Measurements from ENCODE around the gene ALG14.

The ALG14 gene

GRCh38 chr1:95072532-95073419 lies at the start of gene ALG14:
ALG14 (minus strand) TSS chr1:95072951; CDS start chr1:95072898, 53 bp downstream.
- DNase-seq (ENCODE audit: extremely low read depth, low read depth): peak; percentile 87
- peak within 1 kb of the TSS; percentile 70 for H3K4me3 ChIP-seq (replicated peaks; ENCODE audit: low read depth, low read length)
- no peak for TF ChIP-seq CTCF (IDR thresholded peaks at IDR 0.05; ENCODE audit: low read depth, low read length, missing control alignments)

DNA sequence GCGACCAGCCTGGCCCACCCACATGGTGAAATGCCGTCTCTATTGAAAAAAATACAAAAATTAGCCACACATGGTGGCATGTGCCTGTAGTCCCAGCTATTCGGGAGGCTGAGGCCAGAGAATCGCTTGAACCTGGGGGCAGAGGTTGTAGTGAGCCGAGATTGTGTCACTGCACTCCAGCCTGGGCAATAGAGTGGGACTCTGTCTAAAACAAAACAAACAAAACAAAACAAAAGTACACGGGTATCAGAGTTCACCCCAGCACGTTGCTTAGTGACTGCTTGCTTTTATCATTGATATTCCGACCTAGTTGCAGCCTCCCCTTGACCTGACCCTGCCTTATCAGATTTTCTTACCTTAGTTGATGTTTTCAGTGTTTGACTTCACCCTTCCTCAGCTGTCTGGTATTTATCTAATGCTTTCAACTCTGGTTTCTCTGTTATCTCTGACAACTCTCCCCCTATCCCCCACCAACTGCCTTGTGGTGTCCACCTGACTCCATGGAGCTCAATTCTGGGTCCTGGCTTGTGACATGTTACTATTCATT lies 49.5 kb upstream of the ALG14 start:
- no peak for DNase-seq (ENCODE audit: extremely low read depth, low read depth)
- H3K4me3 ChIP-seq (replicated peaks; ENCODE audit: low read depth, low read length): no peak overlapping the region
- TF ChIP-seq CTCF (IDR thresholded peaks at IDR 0.05; ENCODE audit: low read depth, low read length, missing control alignments): no peak

GRCh38 chr1:95119273-95119672 lies 46.5 kb upstream of the ALG14 start:
- H3K4me3 ChIP-seq (replicated peaks; ENCODE audit: low read depth, low read length): no peak overlapping the region
- no peak for DNase-seq (ENCODE audit: extremely low read depth, low read depth)
- TF ChIP-seq CTCF (IDR thresholded peaks at IDR 0.05; ENCODE audit: low read depth, low read length, missing control alignments): no peak

GRCh38 chr1:95118710-95119109 lies 46.0 kb upstream of the ALG14 start:
- H3K4me3 ChIP-seq (replicated peaks; ENCODE audit: low read depth, low read length): no peak overlapping the region
- no peak for DNase-seq (ENCODE audit: extremely low read depth, low read depth)
- no peak for TF ChIP-seq CTCF (IDR thresholded peaks at IDR 0.05; ENCODE audit: low read depth, low read length, missing control alignments)

DNA sequence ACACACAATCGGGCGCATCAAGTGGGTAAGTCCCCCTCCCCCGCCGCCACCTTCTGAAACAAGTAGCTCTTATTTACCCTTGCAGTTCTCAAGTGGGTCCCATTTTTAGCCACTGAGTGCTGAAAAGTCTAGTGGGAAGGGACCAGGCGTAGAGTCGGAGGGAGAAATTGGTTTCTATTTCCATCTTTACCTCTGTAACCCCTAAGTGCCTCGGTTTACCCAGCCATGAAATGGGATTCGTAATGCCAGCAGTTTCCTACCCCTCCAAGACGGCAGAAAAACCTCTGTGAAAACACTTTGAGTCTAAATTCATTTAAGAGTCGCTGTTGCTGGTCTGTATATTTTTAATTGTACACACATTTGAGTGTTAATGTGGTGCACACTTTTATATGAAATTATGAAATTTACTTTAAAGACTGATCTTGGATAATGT lies 45.3 kb upstream of the ALG14 start:
- TF ChIP-seq CTCF (IDR thresholded peaks at IDR 0.05; ENCODE audit: low read depth, low read length, missing control alignments): no peak
- peak overlapping the region; percentile 49 for H3K4me3 ChIP-seq (replicated peaks; ENCODE audit: low read depth, low read length)
- no peak for DNase-seq (ENCODE audit: extremely low read depth, low read depth)

DNA sequence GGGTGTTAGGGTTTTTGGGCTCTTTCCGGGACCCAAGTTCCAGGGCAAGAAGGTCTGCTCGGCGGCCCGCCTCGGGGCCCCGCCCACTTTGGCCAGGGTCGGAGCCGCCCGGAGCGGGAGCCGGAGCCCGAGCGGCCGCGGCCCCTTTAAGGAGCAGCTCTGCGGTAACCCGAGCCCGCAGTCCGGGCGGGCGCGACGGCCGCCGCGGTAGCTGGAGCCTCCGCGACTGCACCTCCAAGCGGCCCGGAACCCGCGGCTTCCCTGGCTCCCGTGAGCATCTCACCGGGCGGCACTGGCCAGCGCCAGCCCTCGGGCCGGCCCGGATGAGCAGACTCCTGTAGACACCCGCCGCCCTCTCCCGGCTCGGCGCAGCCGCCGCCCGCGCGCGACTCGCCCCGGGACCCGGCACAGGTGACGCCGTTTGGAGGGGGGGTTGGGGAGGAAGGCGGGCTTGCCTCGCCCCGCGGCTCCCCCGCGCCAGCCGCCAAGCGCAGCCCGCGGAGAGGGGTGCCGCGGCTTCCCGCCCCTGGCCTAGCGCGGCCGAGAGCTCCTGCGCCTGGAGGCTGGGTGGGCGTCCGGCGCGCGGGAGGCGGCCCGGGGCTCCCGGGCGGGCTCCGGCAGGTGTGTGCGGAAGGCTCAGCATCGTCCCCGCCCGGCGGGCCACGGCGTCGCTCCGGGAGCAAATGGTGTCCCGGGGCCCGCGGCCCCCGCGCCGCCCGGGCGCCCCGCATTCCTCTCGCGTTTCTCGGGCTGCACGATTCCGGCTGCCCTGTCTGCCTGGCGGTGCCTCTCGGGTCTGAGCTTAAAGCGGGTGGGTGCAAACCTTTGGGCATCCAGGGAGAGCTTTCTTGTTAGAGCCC lies 44.7 kb upstream of the ALG14 start, which contains the start of gene TLCD4:
Gene TLCD4, plus strand, starts transcription at position 149 of the 860 bp plus-strand sequence. CDS start 26,547 bp downstream, outside the sequence.
- DNase-seq (ENCODE audit: extremely low read depth, low read depth): no peak
- peak within 1 kb of the TSS; percentile 49 for H3K4me3 ChIP-seq (replicated peaks; ENCODE audit: low read depth, low read length)
- no peak for TF ChIP-seq CTCF (IDR thresholded peaks at IDR 0.05; ENCODE audit: low read depth, low read length, missing control alignments)

Data from HFF-Myc (cell line).